ENCODE measurements around the gene CNKSR3. TPM values are rescaled to one million over a fixed set of nuclear protein-coding genes. Genes with fewer than 3 reads are reported as not detected.

Gene CNKSR3
- total RNA-seq, 1 donor from 2014 or later: 10.3 TPM

- TF ChIP-seq, protein P1, sequence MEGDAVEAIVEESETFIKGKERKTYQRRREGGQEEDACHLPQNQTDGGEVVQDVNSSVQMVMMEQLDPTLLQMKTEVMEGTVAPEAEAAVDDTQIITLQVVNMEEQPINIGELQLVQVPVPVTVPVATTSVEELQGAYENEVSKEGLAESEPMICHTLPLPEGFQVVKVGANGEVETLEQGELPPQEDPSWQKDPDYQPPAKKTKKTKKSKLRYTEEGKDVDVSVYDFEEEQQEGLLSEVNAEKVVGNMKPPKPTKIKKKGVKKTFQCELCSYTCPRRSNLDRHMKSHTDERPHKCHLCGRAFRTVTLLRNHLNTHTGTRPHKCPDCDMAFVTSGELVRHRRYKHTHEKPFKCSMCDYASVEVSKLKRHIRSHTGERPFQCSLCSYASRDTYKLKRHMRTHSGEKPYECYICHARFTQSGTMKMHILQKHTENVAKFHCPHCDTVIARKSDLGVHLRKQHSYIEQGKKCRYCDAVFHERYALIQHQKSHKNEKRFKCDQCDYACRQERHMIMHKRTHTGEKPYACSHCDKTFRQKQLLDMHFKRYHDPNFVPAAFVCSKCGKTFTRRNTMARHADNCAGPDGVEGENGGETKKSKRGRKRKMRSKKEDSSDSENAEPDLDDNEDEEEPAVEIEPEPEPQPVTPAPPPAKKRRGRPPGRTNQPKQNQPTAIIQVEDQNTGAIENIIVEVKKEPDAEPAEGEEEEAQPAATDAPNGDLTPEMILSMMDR (conservative IDR thresholded peaks at IDR 0.05; ENCODE audit: low read depth, low read length): no peak
- peak overlapping the region; percentile 16 for H3K4me3 ChIP-seq (ENCODE audit: low read depth, low read length)
- DNase-seq (ENCODE audit: low read depth): peak; percentile 82
Observed at GRCh38 chr6:154474648-154475428, 35.6 kb downstream of the CNKSR3 start.

GRCh38 chr6:154473324-154473723 lies 37.2 kb downstream of the CNKSR3 start:
- TF ChIP-seq, protein P1 (conservative IDR thresholded peaks at IDR 0.05; ENCODE audit: low read depth, low read length): no peak
- no peak for DNase-seq (ENCODE audit: low read depth)

GRCh38 chr6:154471609-154472362 lies 38.7 kb downstream of the CNKSR3 start:
- no peak for DNase-seq (ENCODE audit: low read depth)
- no peak overlapping the region for H3K4me3 ChIP-seq (ENCODE audit: low read depth, low read length)
- TF ChIP-seq, protein P1 (conservative IDR thresholded peaks at IDR 0.05; ENCODE audit: low read depth, low read length): no peak

More at GRCh38 chr6:154473324-154473723, 37.2 kb downstream of the CNKSR3 start:
- no peak overlapping the region for H3K4me3 ChIP-seq (ENCODE audit: low read depth, low read length)

DNA sequence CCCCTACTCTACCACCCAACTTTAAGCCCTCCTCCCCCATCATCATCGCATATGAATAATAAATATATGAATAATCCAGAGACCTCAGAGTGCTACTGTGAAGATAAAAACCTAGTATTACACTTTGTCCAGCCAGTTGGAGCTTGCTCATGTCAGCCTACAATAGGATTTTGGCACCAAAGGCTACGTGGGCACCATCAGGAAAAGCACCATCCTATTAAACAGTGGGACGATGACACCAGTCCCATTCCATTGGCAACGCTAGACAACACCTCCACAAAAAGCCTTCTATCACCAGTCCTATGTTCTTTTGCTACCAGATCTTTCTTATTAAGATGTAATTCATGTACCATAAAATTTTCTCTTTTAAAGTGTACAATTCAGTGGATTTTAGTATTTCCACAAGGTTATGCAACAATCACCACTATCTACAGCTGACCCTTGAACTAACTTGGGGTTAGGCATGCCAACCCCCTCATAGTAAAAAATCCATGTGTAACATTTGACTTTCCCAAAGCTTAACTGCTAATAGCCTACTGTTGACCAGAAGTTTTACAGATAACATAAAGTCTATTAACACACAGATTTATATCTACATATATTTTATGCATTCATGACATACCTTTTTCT lies 41.1 kb downstream of the CNKSR3 start:
- H3K4me3 ChIP-seq (ENCODE audit: low read depth, low read length): no peak overlapping the region
- TF ChIP-seq, protein P1 (conservative IDR thresholded peaks at IDR 0.05; ENCODE audit: low read depth, low read length): no peak
- DNase-seq (ENCODE audit: low read depth): no peak

DNA sequence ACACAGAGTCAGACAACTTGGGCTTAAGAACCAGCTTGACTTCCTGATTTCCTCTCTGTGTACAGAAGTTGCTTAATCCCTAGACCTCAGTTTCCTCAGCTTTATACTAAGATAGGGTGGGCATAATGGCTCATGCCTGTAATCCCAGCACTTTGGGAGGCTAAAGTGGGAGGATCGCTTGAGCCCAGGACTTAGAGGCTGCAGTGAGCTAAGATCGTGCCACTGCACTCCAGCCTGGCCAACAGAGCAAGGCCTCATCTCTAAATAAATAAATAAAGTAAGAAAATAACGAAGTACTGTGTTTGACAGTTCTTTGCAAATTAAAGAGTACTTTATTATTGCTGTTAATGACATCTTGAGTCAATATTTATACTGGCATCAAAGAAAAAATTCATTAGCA lies 41.7 kb downstream of the CNKSR3 start:
- no peak overlapping the region for H3K4me3 ChIP-seq (ENCODE audit: low read depth, low read length)
- TF ChIP-seq, protein P1 (conservative IDR thresholded peaks at IDR 0.05; ENCODE audit: low read depth, low read length): no peak
- DNase-seq (ENCODE audit: low read depth): no peak

- no peak for DNase-seq (ENCODE audit: low read depth)
- TF ChIP-seq, protein P1 (conservative IDR thresholded peaks at IDR 0.05; ENCODE audit: low read depth, low read length): no peak
- no peak overlapping the region for H3K4me3 ChIP-seq (ENCODE audit: low read depth, low read length)
Observed at GRCh38 chr6:154466971-154467679, 43.4 kb downstream of the CNKSR3 start.
